Gastroesophageal sphincter (tissue), 4 donors: ENCODE measurements around the gene SPACDR. TPM values are rescaled to one million over a fixed set of nuclear protein-coding genes. Genes with fewer than 3 reads are reported as not detected.

ENCODE experiments used
- ATAC-seq: fragments of 150-250 bp; one replicate; pipeline ENCODE4 v1.9.1; 2016; ENCODE audit warnings: mild to moderate bottlenecking, moderate library complexity
- H3K27ac ChIP-seq, 4 donors: fragments of 200-600 bp; sonication (generic) in 3 of 4; 1 replicate in 3 of 4; 2 replicates in 1 of 4; pipeline ENCODE4 v1.5.1; 2016 to 2019
- H3K27me3 ChIP-seq: fragments of 200-600 bp; sonication (generic); one replicate; pipeline ENCODE4 v1.5.1; 2019
- H3K36me3 ChIP-seq, 2 donors: fragments of 200-600 bp; sonication (generic); one replicate each; pipeline ENCODE4 v1.5.1; 2019; ENCODE audit warnings: control low read depth in 1 of 2
- H3K4me1 ChIP-seq, 3 donors: fragments of 200-600 bp; sonication (generic); 1 replicate in 2 of 3; 2 replicates in 1 of 3; pipeline ENCODE4 v1.5.1; 2016 to 2019; ENCODE audit warnings: control low read depth in 2 of 3
- H3K4me3 ChIP-seq, 2 donors: fragments of 200-600 bp; sonication (generic); one replicate each; pipeline ENCODE4 v1.5.1; 2019; ENCODE audit warnings: mild to moderate bottlenecking in 1 of 2, moderate library complexity in 1 of 2
- H3K9me3 ChIP-seq, 3 donors: fragments of 200-600 bp; sonication (generic); one replicate each; pipeline ENCODE4 v1.5.1; 2017 to 2019; ENCODE audit warnings: control low read depth in 2 of 3
- CTCF ChIP-seq, 4 experiments: fragments of 200-600 bp in 2 of 4; fragments of 450-650 bp in 2 of 4; sonication (generic) in 1 of 4; IDR thresholded peaks; one replicate each; pipeline ENCODE4 v1.5.1; 2017 to 2019; ENCODE audit warnings: antibody characterized with exemption in 4 of 4, mild to moderate bottlenecking in 2 of 4, moderate library complexity in 2 of 4
- EP300 ChIP-seq: sonication (generic); formaldehyde crosslinking; IDR thresholded peaks from one replicate; pipeline ENCODE4 v1.6.1; 2017; ENCODE audit warnings: antibody characterized with exemption, mild to moderate bottlenecking
- POLR2A ChIP-seq, 2 donors: fragments of 450-650 bp; IDR thresholded peaks; one replicate each; pipeline ENCODE4 v1.6.1; 2017; ENCODE audit warnings: antibody characterized with exemption in 2 of 2, mild to moderate bottlenecking in 2 of 2, moderate library complexity in 1 of 2
- POLR2AphosphoS5 ChIP-seq: sonication (generic); formaldehyde crosslinking; IDR thresholded peaks from one replicate; pipeline ENCODE4 v1.6.1; 2017; ENCODE audit warnings: antibody characterized with exemption
- WGBS, 2 donors: methylation state at CpG; one replicate each; pipeline ENCODE4 v1.1.5; 2018; ENCODE audit warnings: low coverage in 1 of 2; 5-methylcytosine and 5-hydroxymethylcytosine counted together
- total RNA-seq, 4 donors: library from RNA; depleted of rRNA; stranded (reverse); fragments of >200 nt; gene quantifications; one replicate each; pipeline ENCODE4 v1.1.0, GENCODE V29; 2016

The SPACDR gene
- total RNA-seq, 4 donors from 2014 or later: 0.67 TPM; not detected in 3

DNA sequence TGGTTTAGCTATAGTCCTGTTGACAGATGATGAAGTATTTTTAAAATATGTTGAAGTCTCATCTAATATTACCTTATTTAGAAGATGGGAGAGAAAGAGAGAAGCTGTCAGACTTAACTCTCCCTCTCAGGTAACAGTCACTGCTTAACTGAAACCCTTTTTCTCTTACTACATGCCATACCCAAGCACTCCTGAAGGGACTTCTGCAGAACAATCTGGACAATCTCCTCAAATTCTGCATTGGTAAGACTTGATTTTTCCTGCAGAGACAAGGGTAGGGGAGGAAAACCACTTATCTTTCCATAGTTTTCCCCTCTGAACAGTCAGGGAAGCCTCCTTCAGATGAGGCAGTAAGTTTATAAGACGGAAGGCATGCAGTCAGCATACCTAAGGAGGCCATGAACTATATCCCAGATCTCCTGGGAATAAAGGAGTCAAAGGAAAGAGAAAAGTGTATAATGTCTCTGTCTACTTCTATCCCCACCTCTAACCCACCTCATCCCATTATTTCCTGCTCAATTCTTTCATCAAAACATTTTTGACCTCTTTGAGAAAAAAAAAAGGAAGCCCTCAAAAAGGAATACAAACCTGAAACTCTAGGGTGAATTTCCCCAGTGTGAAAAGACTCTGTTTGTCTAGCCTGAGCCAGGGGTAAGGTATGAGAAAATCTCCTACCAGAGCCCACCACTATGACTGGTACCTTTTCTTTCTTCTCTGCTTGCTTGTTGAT, 45.0 kb downstream of the SPACDR start:
- Histone ChIP-seq H3K9me3 (no peaks in the 10 kb centered on the region), H3K27ac (no peak overlapping the region), H3K36me3 (peaks cover 0 to 25% of the 10 kb centered on the region in 2 donors), H3K4me3 (no peak overlapping the region), H3K27me3 (no peaks in the 10 kb centered on the region), H3K4me1 (no peaks in the 10 kb centered on the region)
- WGBS, 2 donors: no CpG with 5 or more reads among the region's 1 CpG
- no peak for ATAC-seq
- TF ChIP-seq POLR2A (IDR thresholded peaks at IDR 0.05) (no peak), CTCF (IDR thresholded peaks at IDR 0.05) (no peak), POLR2AphosphoS5 (no peak), EP300 (no peak)

GRCh38 chr7:100415448-100415847, 48.6 kb downstream of the SPACDR start:
- H3K27ac ChIP-seq: no peak overlapping the region
- no peaks in the 10 kb centered on the region for H3K4me1 ChIP-seq
- H3K4me3 ChIP-seq: no peak overlapping the region
- H3K9me3 ChIP-seq: no peaks in the 10 kb centered on the region
- H3K27me3 ChIP-seq: no peaks in the 10 kb centered on the region
- ATAC-seq: no peak
- TF ChIP-seq POLR2A (IDR thresholded peaks at IDR 0.05) (no peak), POLR2AphosphoS5 (no peak), EP300 (no peak), CTCF (IDR thresholded peaks at IDR 0.05) (no peak)
- H3K36me3 ChIP-seq: peaks cover 0 to 13% of the 10 kb centered on the region in 2 donors
- 86% methylated on average over 4 to 5 of the region's 5 CpGs for WGBS, 2 donors

DNA sequence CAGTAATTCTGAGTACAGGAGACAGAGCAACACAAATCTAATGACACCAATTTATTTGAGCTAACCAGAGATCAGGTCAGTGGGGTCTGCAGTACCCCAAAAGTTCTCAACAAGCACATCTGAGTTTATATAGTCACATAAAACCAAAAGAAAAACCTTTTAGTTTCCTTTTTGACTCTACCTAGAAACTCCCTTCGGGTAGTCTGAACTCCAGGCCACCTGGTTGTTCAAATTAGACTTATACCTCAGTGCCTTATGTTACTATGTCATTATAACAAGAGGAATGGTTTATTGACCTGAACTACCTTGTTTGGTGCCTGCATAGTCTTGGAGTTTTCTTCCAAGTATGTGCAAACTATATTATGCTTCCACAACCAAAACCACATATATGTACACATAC, 50.2 kb downstream of the SPACDR start:
- 70 to 100% methylated on average over 1 of the region's 1 CpG for WGBS, 2 donors

GRCh38 chr7:100413346-100413745, 50.7 kb downstream of the SPACDR start:
- peaks cover 0 to 14% of the 10 kb centered on the region in 2 donors for H3K36me3 ChIP-seq
- H3K4me3 ChIP-seq: no peak overlapping the region
- no peaks in the 10 kb centered on the region for H3K27me3 ChIP-seq
- H3K4me1 ChIP-seq: no peaks in the 10 kb centered on the region
- H3K27ac ChIP-seq: no peak overlapping the region
- no peak for ATAC-seq
- TF ChIP-seq EP300 (no peak), CTCF (IDR thresholded peaks at IDR 0.05) (no peak), POLR2A (IDR thresholded peaks at IDR 0.05) (no peak), POLR2AphosphoS5 (no peak)
- no peaks in the 10 kb centered on the region for H3K9me3 ChIP-seq

More for the DNA sequence above, 50.2 kb downstream of the SPACDR start:
- H3K9me3 ChIP-seq: no peaks in the 10 kb centered on the region
- H3K4me1 ChIP-seq: no peaks in the 10 kb centered on the region
- no peaks in the 10 kb centered on the region for H3K27me3 ChIP-seq
- no peak overlapping the region for H3K4me3 ChIP-seq
- ATAC-seq: no peak
- peaks cover 0 to 13% of the 10 kb centered on the region in 2 donors for H3K36me3 ChIP-seq
- TF ChIP-seq EP300 (no peak), POLR2A (IDR thresholded peaks at IDR 0.05) (no peak), CTCF (IDR thresholded peaks at IDR 0.05) (no peak), POLR2AphosphoS5 (no peak)
- H3K27ac ChIP-seq: no peak overlapping the region

DNA sequence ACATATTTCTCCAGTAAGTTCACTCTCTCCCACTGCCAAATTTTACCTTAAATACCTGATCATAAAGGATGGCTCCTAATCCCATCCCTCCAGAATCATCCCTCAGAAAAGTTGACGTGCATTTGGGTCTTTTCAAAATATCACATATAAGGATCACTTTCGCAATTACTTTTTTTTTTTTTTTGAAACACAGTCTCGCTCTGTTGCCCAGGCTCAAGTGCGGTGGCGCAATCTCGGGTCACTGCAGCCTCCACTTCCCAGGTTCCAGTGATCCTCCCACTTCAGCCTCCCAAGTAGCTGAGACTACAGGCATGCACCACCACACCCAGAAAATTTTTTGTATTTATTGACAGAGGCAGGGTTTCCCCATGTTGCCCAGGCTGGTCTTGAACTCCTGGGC, 53.0 kb downstream of the SPACDR start:
- no peak for ATAC-seq
- H3K27me3 ChIP-seq: no peaks in the 10 kb centered on the region
- no peaks in the 10 kb centered on the region for H3K9me3 ChIP-seq
- H3K4me3 ChIP-seq: no peak overlapping the region
- WGBS, 2 donors: 90 to 99% methylated on average over 2 to 6 of the region's 6 CpGs
- H3K36me3 ChIP-seq: peaks cover 0 to 10% of the 10 kb centered on the region in 2 donors
- no peaks in the 10 kb centered on the region for H3K4me1 ChIP-seq
- TF ChIP-seq POLR2A (IDR thresholded peaks at IDR 0.05): no peak
- TF ChIP-seq POLR2AphosphoS5: no peak
- TF ChIP-seq EP300: no peak
- TF ChIP-seq CTCF (IDR thresholded peaks at IDR 0.05): no peak
- no peak overlapping the region for H3K27ac ChIP-seq
